GM18907 (cell line): ENCODE measurements around the gene OR2K2.
"Not testable (repeated sequence)": the region's sequence is repeated elsewhere in the genome, so short reads cannot be mapped to it uniquely, and the experiment has no call there.

Experiments used
- ATAC-seq: cut with Tn5 transposase; IDR thresholded peaks from one replicate; pipeline ENCODE4 v1.9.1; 2021; ENCODE audit warnings: mild to moderate bottlenecking, moderate library complexity; ENCODE audit not compliant: unreplicated experiment

The OR2K2 gene, protein sequence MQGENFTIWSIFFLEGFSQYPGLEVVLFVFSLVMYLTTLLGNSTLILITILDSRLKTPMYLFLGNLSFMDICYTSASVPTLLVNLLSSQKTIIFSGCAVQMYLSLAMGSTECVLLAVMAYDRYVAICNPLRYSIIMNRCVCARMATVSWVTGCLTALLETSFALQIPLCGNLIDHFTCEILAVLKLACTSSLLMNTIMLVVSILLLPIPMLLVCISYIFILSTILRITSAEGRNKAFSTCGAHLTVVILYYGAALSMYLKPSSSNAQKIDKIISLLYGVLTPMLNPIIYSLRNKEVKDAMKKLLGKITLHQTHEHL

DNA sequence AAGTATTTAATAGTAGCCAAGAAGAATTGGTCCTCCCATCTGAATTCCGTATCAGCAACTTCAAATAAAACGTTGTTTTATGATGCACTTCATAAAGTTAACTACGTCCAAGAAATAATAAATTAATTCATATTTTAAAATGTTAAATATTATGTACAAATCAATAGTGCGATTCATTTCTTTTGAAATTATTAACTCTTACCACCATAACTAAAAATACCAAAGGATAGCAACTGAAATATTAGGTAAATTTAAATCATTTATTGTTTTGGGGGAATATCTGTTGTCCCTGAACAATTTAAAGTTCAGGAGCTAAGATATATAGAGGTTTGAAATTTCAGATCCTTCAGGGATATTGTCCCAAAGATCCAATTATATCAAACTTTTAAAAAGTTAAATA lies at the start of gene OR2K2:
Gene OR2K2 (minus strand): TSS at position 101 of the 400 bp plus-strand sequence. CDS start 1,791 bp downstream, outside the sequence.
- no peak for ATAC-seq

DNA sequence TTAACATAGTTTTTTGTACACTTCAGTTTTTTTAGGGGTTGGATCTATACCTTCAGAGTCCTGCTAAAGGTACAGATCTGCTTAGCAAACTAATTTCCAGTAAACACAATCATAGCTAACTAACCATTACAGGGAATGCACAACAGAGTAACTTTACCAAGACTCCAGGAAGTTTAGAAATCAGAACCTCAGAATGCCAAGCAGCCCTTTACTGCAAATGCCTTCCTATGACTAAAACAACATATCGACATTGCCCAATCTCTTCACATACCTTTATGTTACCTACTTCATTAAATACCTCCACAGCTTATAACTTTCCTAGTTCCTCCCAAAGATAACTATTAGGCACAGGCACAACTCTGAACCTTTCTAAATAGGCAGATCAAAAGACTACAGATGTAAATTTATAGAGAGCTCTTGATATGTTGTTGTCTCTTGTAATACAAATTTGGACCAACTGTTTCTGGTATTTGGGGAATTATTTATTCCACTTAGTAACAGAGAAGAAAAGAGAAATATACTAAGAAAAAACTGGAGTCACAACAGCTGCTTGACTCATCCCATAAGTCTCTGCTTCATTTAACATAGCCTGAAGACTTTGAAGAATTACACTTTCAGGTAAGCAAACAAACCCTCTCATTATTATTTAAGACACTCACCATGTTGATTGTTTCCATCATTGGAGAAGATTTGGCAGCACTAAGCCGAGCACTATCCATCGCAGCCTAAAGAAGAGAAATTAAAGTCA lies 46.0 kb upstream of the OR2K2 start:
- no peak for ATAC-seq

DNA sequence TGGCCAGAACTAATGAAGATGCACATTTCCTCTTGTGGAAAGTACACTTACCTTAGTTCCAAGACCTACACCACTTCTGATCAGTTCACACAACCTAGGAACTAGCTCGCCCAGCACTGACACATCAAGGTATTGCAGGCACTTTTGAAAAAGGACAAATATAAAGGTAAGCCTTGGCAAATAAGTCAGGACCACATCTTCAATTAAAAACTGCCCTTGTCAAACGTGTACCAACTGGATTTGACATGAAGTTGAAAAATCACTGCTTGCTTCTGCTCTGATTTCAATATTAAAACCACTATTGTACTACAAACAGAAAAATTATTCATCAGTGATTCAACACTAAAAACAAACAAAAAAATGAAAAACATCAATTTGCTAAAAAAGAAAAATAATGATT lies 45.0 kb upstream of the OR2K2 start:
- ATAC-seq = no peak

DNA sequence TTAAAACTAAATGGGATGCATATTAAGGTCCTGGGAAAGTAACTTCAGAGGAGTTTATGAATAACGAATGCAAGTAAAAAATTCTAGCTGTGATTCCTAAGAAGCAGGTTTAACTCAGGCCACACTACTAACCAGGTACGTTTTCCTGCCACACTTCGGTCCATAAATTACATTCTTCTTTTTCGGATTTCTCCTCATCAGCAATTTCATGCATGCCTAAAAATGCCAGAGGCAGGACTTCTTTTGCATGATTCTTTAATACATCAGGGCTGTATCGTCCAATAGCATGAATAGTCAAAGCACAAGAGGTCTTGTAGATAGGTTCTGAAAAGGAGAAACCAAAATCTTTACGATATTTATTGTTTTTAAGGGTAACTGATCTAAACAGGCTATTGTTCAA lies 42.3 kb upstream of the OR2K2 start:
- ATAC-seq = no peak

DNA sequence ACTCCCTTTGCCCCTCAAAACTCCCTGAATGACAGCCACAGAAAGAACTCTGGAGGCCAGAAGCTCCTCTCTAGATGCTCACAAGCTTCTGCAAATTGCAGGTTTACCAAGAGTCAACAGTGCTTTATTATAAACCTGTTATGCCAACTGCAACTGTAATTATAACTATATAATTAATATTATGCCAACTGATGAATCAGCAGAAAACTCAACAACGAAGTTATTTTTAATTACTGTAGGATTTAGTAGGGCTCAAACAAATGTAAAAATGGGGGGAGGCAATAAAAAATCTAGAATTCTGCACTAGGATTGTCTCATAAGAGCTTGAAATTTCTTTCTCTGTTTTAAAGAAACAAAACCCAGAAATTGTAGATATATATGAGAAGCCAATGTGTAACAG lies 37.0 kb upstream of the OR2K2 start:
- no peak for ATAC-seq

DNA sequence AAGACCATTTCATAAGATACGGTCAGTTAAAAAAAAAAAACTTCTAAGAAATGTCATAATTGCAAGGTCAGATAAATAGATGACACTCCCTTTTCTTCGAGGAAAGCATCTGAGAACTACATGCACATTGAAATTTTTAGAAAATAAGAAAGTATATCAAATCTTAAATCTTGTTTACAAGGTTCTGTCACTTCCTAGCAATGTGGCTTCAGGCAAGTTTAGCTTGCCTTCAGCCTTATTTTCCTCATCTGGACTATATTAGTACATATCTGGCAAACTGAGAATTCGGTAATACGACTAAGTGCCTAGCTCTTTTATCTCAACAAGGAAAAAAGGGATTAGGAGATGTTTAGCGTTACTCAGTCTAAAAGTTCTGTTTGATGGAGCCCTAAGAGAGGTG lies 32.5 kb upstream of the OR2K2 start:
- ATAC-seq = no peak

DNA sequence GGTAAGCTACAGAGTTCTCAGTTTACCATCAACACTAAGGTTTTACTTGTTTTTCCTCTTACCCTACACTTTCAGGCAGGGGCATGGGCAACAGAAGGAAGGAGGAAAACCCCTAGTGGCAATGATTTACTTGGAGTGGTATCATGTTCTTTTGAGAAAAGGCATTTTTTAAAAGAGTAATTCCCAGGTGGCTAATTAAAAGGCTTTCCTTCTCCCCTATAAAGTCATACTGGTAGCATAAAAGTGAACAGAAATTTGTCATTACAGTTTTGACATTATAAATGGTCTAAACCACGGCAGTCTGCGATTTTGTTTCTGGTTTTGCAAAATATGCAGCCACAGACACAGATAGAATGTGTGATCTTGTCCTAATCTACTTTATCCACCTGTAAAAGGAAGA lies 30.9 kb upstream of the OR2K2 start:
- peak; percentile 69 for ATAC-seq

DNA sequence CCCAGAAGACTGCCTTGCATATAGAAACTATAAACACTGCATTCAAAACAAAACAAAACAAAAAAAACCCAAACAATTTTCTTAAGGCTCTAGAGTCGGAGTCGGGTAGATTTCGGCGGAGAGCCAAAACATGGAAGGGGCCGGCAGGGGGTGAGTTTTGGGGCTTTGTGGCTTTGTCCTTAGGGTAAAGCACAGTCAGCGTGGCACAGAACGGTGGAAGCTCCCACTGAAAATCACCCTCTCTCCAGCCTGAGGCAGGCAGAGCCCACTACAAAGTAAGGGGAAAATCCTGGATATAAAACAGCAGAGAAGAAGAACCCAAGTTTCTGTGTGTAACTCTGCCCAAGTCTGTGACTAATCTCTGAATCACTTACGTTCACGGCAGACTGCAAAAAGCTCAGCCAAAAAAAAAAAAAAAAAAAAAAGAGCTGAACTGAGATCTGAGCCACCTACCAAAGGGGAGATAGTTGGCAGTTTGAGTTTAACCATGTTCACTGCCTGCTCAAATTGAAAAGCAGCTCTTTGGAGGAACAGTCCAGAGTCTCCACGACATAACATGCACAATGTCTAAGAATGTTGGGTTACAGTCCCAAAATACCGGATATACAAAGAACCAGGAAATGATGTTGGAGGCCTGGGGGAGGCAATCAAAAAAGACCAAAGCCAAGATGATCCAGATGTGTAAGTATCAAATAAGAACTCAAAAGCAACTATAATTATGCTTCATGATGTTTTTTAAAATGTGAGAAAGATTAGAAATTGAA lies 26.6 kb upstream of the OR2K2 start:
- ATAC-seq = no peak

DNA sequence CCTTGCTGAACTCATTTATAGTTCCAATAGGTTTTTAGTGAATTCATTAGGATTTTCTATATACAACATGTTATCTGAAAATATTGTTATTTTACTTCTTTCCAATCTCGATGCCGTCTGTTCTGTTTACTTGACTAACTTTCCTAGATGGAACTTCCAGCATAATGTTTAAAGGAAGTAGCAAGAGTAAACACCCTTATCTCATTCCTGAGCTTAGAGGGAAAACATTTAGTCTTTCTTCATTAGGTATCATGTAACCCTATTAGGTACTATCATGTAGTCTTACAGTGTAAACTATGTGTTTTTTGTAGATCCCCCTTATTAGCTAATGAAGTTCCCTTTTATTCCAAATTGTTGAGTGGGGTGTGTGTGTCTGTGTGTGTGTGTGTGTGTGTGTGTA lies 22.5 kb upstream of the OR2K2 start:
- no peak for ATAC-seq

DNA sequence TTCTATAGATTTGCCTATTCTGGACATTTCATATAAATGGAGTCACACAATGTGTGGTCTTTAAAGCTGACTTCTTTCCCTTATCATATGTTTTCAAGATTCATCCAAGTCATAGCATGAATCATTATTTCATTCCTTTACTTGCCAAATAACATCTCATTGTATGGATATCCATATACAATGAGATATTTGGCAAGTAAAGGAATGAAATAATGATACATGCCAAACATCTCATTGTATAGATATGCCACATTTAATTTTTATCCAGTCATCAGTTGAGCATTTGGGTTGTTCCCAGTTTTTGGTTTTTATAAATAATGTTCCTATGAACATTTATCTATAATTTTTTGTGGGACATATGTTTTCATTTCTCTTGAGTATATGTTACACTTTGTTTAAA lies 20.5 kb upstream of the OR2K2 start:
- ATAC-seq = no peak

DNA sequence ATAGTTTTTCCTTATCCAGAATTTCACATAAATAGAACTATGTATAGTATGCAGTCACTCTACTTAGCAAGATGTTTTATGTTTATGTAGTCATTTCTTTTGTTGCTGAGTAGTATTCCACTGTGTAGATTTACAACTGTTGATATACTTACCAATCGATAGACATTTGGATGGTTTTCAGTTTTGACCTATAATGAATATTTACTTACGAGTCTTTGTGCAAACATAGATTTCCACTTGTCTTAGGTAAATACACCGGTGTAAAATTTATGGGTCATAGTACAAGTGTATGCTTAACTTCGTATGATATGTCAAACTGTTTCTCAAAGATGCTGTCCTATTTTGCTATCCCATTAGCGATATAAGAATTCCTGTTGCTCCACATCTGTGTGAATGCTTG lies 19.7 kb upstream of the OR2K2 start:
- ATAC-seq = no peak

DNA sequence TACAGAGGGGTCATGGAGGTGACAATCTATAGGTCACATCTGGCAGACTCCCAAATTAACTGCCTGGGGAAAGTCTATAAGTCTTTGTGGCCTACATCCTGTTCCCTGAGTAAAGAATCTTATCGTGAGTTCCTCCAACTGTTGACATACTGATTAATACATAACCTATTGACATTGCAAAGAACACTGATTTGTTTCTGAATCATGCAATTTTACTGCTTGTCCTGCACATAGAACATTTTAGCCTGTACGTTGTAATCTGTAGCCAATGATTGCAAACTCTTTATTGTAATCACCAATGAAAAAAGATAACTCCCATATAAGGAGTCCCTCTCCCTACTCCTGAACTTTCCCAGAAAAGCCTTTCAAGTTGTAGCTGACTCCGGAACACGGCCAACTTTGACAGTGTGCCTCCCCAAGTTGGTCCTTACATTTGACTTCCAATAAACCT lies 18.8 kb upstream of the OR2K2 start:
- ATAC-seq = no peak

DNA sequence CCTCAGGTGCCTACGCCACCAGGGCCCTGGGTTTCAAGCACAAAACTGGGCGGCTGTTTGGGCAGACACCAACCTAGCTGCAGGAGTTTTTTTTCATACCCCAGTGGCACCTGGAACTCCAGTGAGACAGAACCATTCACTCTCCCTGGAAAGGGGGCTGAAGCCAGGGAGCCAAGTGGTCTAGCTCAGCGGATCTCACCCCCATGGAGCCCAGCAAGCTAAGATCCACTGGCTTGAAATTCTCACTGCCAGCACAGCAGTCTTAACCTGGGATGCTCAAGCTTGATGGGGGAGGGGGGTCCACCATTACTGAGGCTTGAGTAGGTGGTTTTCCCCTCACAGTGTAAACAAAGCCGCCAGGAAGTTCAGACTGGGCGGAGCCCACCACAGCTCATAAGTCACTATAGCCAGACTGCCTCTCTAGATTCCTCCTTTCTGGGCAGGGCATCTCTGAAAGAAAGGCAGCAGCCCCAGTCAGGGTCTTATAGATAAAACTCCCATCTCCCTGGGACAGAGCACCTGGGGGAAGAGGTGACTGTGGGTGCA lies 4.4 kb upstream of the OR2K2 start:
- ATAC-seq = not testable (repeated sequence)

DNA sequence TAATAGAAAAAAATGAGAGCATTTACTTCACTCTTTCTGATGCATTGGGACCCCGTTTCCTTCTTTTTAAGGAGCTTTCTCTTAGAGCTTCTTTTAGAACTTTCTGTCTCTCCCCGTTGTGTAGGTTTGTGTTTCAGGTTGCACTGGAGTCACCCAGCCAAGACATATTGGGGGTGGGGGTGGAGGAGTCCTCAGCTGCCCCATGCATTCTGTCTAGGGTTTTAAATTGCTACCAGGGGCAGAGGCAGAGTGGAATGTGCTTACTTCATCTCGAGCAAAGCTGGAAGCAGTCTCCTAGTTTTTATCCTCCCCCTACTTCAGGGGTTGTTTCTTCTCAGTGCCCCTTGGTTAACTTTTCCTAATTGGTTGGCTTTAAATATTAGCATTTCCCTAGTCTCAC lies 9.4 kb downstream of the OR2K2 start:
- no peak for ATAC-seq

DNA sequence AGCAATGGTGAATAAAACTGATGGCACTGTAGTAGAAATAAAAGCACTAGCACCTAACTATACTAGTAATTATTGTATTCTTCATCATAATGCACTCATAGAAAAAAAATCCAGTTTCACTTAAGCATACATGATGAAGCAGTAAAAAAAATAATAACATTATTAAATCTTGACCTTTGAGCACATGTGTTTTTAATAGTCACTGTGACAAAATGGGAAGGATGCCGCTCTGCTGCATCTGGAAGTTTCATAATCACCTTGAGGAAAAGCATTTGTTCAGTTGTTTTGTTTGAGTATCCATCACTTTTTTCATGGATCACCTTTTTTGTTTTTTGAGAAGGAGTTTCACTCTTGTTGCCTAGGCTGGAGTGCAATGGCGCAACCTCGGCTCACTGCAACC lies 13.2 kb downstream of the OR2K2 start:
- no peak for ATAC-seq

DNA sequence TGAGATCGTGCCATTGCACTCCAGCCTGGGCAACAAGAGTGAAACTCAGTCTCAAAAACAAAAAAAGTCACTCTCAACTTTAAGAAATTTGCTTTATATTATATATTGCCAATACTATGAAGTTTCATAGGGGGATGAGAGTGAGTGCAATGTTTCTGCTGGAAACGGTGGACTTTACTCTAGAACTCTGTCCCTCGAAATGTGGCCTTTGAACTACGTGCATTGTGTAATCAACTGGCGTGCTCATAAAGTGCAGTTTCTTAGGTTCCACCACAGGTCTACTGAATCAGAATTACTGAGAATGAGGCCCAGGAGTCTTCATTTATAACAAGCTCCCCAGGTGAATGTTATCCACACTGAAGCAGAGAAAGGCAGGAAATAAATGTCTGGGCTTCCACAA lies 24.1 kb downstream of the OR2K2 start:
- ATAC-seq = no peak

DNA sequence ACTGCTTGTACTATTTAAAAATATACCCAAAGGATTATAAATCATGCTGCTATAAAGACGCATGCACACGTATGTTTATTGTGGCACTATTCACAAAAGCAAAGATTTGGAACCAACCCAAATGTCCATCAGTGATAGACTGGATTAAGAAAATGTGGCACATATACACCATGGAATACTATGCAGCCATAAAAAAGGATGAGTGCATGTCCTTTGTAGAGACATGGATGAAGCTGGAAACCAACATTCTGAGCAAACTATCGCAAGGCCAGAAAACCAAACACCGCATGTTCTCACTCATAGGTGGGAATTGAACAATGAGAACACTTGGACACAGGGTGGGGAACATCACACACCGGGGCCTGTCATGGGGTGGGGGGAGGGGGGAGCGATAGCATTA lies 26.0 kb downstream of the OR2K2 start:
- ATAC-seq = not testable (repeated sequence)

DNA sequence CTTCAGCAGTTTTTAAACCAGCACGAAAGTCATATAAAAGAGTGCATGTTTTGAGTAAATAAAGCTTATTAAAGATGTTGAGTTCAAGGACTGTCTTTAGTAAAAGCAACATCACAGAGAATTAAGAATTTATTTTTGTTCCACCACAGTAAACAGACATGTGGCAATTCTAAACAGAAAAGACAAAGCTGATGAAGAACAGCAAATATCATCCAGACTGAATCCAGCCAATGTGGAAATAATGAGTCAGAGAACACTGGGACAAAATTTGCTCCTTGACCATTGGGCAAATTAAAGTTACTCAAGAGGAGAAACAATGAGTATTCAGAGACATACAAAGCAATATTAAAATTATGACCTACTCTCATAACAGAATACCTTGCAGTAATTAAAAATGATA lies 28.8 kb downstream of the OR2K2 start:
- ATAC-seq = no peak

DNA sequence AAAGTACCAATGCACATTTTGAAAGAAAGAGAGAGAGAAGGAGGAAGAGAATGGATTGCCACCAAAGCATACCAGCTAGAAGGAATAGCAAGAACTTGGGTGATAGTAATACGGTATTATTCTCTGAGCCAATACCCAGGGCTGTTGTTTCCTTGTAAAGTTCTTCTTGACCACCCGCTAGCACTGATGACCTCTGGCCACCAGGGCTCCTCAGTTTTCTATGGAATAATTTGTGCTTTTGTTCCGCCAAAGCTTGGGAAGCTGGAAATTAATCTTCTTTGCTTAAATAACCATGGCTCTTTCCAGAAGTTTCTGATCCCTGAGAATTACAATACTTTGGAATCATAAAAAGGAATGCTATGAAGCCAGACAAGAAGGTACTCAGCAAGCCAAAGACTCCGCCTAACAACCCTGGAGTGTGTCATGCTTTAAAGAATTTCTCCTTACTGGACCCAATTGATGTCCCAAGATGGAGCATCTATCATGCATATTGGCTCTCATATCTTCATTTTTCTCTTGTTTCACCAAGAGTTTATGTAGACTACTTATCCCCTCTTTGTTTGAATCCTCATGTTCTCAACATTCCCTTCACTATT lies 29.8 kb downstream of the OR2K2 start:
- ATAC-seq = no peak

DNA sequence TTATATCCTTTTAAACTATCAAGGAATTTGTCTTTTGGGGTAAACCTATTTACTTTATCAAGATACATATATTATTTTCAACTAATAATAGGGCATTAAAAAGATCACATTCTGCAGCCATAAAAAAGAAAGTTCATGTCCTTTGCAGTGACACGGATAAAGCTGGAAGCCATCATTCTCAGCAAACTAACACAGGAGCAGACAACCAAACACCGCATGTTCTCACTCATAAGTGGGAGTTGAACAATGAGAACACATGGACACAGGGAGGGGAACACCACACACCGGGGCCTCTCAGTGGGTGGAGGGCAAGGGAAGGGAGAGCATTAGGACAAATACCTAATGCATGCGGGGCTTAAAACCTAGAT lies 30.4 kb downstream of the OR2K2 start:
- not testable (repeated sequence) for ATAC-seq
